ENCODE data around the gene CCDC91. TPM values are rescaled to one million over a fixed set of nuclear protein-coding genes. Genes with fewer than 3 reads are reported as not detected.

Gene CCDC91
- total RNA-seq, 2 experiments from 2014 or later, result 52.9 to 55.3 TPM

DNA sequence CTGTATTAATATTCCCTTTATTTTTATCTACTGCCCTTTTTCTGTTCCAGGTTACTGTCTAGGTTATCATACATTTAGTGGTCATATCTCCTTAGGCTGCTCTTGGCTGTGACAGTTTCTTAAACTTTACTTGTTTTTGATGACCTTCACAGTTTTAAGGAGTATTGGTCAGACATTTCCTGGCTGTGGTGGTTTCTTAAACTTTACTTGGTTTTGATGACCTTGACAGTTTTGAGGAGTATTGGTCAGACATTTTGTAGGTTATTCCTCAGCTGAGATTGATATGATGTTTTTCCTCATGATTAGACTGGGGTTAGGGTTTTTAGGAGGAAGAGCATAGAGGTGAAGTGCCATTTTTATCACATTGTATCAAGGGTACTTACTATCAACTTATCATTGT lies 36.4 kb downstream of the CCDC91 start:
- no peak overlapping the region for H3K27ac Mint-ChIP-seq
- Histone ChIP-seq H3K27me3 (ENCODE audit: control insufficient read depth in 1 of 2, insufficient read depth in 2 of 2, low read length in 2 of 2) (no peaks in the 10 kb centered on the region), H3K9me3 (ENCODE audit: control insufficient read depth in 1 of 2, insufficient read depth in 1 of 2, low read length in 2 of 2) (peaks cover 0 to 5% of the 10 kb centered on the region in 2 experiments), H3K4me3 (ENCODE audit: low read length) (no peak overlapping the region), H3K36me3 (ENCODE audit: insufficient read depth, low read length) (peaks cover 4% of the 10 kb centered on the region), H3K4me1 (ENCODE audit: insufficient read depth, low read length) (peaks cover 7% of the 10 kb centered on the region), H3K27ac (ENCODE audit: low read depth in 1 of 2, low read length in 2 of 2) (no peak overlapping the region)
- H3K9me3 Mint-ChIP-seq, result peaks cover 4% of the 10 kb centered on the region
- H3K4me1 Mint-ChIP-seq (ENCODE audit: low read depth), result peaks cover 62% of the 10 kb centered on the region
- H3K27me3 Mint-ChIP-seq, result no peaks in the 10 kb centered on the region
- TF ChIP-seq, protein P1, sequence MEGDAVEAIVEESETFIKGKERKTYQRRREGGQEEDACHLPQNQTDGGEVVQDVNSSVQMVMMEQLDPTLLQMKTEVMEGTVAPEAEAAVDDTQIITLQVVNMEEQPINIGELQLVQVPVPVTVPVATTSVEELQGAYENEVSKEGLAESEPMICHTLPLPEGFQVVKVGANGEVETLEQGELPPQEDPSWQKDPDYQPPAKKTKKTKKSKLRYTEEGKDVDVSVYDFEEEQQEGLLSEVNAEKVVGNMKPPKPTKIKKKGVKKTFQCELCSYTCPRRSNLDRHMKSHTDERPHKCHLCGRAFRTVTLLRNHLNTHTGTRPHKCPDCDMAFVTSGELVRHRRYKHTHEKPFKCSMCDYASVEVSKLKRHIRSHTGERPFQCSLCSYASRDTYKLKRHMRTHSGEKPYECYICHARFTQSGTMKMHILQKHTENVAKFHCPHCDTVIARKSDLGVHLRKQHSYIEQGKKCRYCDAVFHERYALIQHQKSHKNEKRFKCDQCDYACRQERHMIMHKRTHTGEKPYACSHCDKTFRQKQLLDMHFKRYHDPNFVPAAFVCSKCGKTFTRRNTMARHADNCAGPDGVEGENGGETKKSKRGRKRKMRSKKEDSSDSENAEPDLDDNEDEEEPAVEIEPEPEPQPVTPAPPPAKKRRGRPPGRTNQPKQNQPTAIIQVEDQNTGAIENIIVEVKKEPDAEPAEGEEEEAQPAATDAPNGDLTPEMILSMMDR (IDR thresholded peaks at IDR 0.05), result no peak
- H3K4me3 Mint-ChIP-seq, result no peak overlapping the region
- CTCF ChIA-PET, result no interaction called here
- intact Hi-C loops (cut with DNase I, micrococcal nuclease), result no loop called here
- DNase-seq (no peak), ATAC-seq (ENCODE audit: poor library complexity) (no peak)
- peaks cover 36% of the 10 kb centered on the region for H3K36me3 Mint-ChIP-seq (ENCODE audit: low read depth)
- POLR2A ChIA-PET, result interaction anchor here (1.0 kb wide), 1 partner anchor 36 kb away, joined by 4 read pairs; the partner anchor contains the start of gene CCDC91

DNA sequence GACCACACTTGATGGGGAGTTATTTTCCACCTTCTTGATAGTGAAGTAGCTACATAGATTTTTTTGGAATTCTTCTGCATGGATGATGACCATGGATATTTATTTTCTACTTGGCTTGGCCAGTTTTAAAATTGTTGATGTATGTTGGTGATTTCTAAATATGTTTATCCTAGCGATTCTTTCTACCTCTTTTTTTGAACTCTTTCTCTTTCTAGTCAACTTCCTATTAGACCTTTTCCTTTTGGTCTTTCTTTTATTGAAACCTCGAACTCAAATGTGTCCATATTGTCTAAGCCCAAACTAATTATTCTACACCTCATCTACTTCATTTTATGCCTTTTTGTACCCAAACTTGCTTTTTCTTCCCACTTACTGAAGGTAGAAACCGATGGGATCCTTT lies 37.0 kb downstream of the CCDC91 start:
- ChIA-PET CTCF (no interaction called here), POLR2A (interaction anchor here (1.0 kb wide), 1 partner anchor 37 kb away, joined by 4 read pairs; the partner anchor contains the start of gene CCDC91)
- Histone ChIP-seq H3K27ac (ENCODE audit: low read depth in 1 of 2, low read length in 2 of 2) (no peak overlapping the region), H3K4me3 (ENCODE audit: low read length) (no peak overlapping the region), H3K4me1 (ENCODE audit: insufficient read depth, low read length) (peaks cover 2% of the 10 kb centered on the region), H3K27me3 (ENCODE audit: control insufficient read depth in 1 of 2, insufficient read depth in 2 of 2, low read length in 2 of 2) (no peaks in the 10 kb centered on the region), H3K9me3 (ENCODE audit: control insufficient read depth in 1 of 2, insufficient read depth in 1 of 2, low read length in 2 of 2) (peaks cover 0 to 5% of the 10 kb centered on the region in 2 experiments), H3K36me3 (ENCODE audit: insufficient read depth, low read length) (peaks cover 4% of the 10 kb centered on the region)
- peaks cover 36% of the 10 kb centered on the region for H3K36me3 Mint-ChIP-seq (ENCODE audit: low read depth)
- H3K9me3 Mint-ChIP-seq, result peaks cover 4% of the 10 kb centered on the region
- TF ChIP-seq, protein P1 (IDR thresholded peaks at IDR 0.05), result no peak
- H3K27me3 Mint-ChIP-seq, result no peaks in the 10 kb centered on the region
- DNase-seq, result no peak
- intact Hi-C loops (cut with DNase I, micrococcal nuclease), result no loop called here
- no peak overlapping the region for H3K4me3 Mint-ChIP-seq
- no peak overlapping the region for H3K27ac Mint-ChIP-seq
- H3K4me1 Mint-ChIP-seq (ENCODE audit: low read depth), result peaks cover 62% of the 10 kb centered on the region
- no peak for ATAC-seq (ENCODE audit: poor library complexity)

GRCh38 chr12:28231248-28231647 lies 41.0 kb downstream of the CCDC91 start:
- intact Hi-C loops (cut with DNase I, micrococcal nuclease), result loop anchor here in 1 of 2 experiments (5.0 kb wide), 1 partner anchor 39 kb away; the partner anchor contains the start of gene CCDC91
- ATAC-seq (ENCODE audit: poor library complexity), result no peak

More at GRCh38 chr12:28231248-28231647, 41.0 kb downstream of the CCDC91 start:
- peaks cover 4% of the 10 kb centered on the region for H3K9me3 Mint-ChIP-seq
- no peak overlapping the region for H3K27ac Mint-ChIP-seq
- no peak overlapping the region for H3K27ac ChIP-seq (ENCODE audit: low read depth in 1 of 2, low read length in 2 of 2)
- H3K36me3 ChIP-seq (ENCODE audit: insufficient read depth, low read length), result no peaks in the 10 kb centered on the region
- TF ChIP-seq, protein P1 (IDR thresholded peaks at IDR 0.05), result no peak
- H3K4me3 ChIP-seq (ENCODE audit: low read length), result no peak overlapping the region
- CTCF ChIA-PET, result no interaction called here
- POLR2A ChIA-PET, result no interaction called here
- no peaks in the 10 kb centered on the region for H3K27me3 Mint-ChIP-seq
- DNase-seq, result no peak
- H3K9me3 ChIP-seq (ENCODE audit: control insufficient read depth in 1 of 2, insufficient read depth in 1 of 2, low read length in 2 of 2), result no peaks in the 10 kb centered on the region
- H3K4me1 Mint-ChIP-seq (ENCODE audit: low read depth), result peaks cover 65% of the 10 kb centered on the region
- H3K4me1 ChIP-seq (ENCODE audit: insufficient read depth, low read length), result no peaks in the 10 kb centered on the region
- no peaks in the 10 kb centered on the region for H3K27me3 ChIP-seq (ENCODE audit: control insufficient read depth in 1 of 2, insufficient read depth in 2 of 2, low read length in 2 of 2)
- peaks cover 32% of the 10 kb centered on the region for H3K36me3 Mint-ChIP-seq (ENCODE audit: low read depth)
- no peak overlapping the region for H3K4me3 Mint-ChIP-seq
